Esophagus squamous epithelium (tissue), 5 donors: Measurements from ENCODE around the gene APLN. TPM values are rescaled to one million over a fixed set of nuclear protein-coding genes. Genes with fewer than 3 reads are reported as not detected.

Experiments used
- DNase-seq: peaks from one replicate; lab custom pipeline; 2025; lab: John Stamatoyannopoulos, UW
- H3K27ac ChIP-seq, 4 donors: fragments of 200-600 bp; sonication (generic); one replicate each; pipeline ENCODE4 v1.5.1; 2016 to 2019; ENCODE audit warnings: mild to moderate bottlenecking in 1 of 4
- H3K27me3 ChIP-seq, 4 donors: fragments of 200-600 bp; sonication (generic); 1 replicate in 3 of 4; 2 replicates in 1 of 4; pipeline versions ENCODE4 v1.5.1 to v1.6.0; 2017 to 2021; ENCODE audit warnings: antibody characterized with exemption in 1 of 4
- H3K36me3 ChIP-seq, 3 donors: fragments of 200-600 bp; sonication (generic); one replicate each; pipeline ENCODE4 v1.5.1; 2016 to 2019
- H3K4me1 ChIP-seq, 3 donors: fragments of 200-600 bp; sonication (generic); one replicate each; pipeline ENCODE4 v1.5.1; 2017 to 2019
- H3K4me3 ChIP-seq, 4 donors: fragments of 200-600 bp; sonication (generic); 1 replicate in 3 of 4; 2 replicates in 1 of 4; pipeline ENCODE4 v1.5.1; 2016 to 2019; ENCODE audit warnings: mild to moderate bottlenecking in 2 of 4, moderate library complexity in 1 of 4
- H3K9me3 ChIP-seq, 3 donors: fragments of 200-600 bp; sonication (generic); one replicate each; pipeline ENCODE4 v1.5.1; 2016 to 2019
- POLR2A ChIP-seq, 4 donors: fragments of 450-650 bp; IDR thresholded peaks; one replicate each; pipeline ENCODE4 v1.6.1; 2017; ENCODE audit warnings: antibody characterized with exemption in 4 of 4, mild to moderate bottlenecking in 4 of 4, moderate library complexity in 3 of 4
- WGBS, 2 donors: methylation state at CpG; one replicate each; pipeline ENCODE4 v1.1.5; 2018; 5-methylcytosine and 5-hydroxymethylcytosine counted together
- intact Hi-C: fragments of 100-400 bp; cut with DNase I; formaldehyde crosslinking; loops from one replicate; pipeline ENCODE4 v1.15.0; 2022
- total RNA-seq, 4 donors: library from RNA; depleted of rRNA; stranded (reverse); fragments of >200 nt; gene quantifications; one replicate each; pipeline ENCODE4 v1.1.0, GENCODE V29; 2016
- TF ChIP-seq, protein P1 (sequence below), 6 experiments: fragments of 450-650 bp in 4 of 6; fragments of 200-600 bp in 2 of 6; sonication (generic) in 2 of 6; IDR thresholded peaks; one replicate each; pipeline ENCODE4 v1.5.1; 2016 to 2019; ENCODE audit warnings: antibody characterized with exemption in 6 of 6, mild to moderate bottlenecking in 4 of 6, moderate library complexity in 4 of 6
- donor health status: DM: yes; HTN: yes; CAD: no.

APLN gene
- total RNA-seq, 4 donors from 2014 or later: 0.09 to 0.53 (median 0.44) TPM

DNA sequence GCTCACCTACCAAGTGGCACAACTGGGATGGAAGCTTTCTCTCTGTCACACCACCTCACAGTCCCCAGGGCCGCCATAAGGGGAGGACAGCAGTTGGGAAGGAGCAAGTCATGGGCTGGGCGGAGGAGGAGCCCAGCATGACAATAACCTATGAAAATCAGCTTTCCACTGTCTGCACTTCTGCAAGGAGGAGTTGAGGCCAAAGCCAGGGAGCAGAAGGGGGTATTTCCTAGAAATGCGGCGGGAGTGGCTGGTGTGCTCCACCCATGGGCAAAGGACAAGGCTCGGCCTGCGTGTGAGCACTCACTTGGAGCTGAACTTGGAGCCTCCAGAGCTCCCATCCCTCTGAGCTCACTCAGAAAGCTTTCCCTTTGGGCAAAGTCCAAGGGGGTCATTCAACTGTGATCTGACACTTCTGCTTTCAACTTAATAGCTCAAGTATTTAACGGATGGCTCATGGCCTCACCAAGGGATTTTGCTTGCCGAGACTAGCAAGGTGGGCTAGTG lies 18.5 kb downstream of the APLN start:
- no peak overlapping the region for H3K4me3 ChIP-seq
- H3K4me1 ChIP-seq: peaks cover 0 to 30% (median 4%) of the 10 kb centered on the region in 3 donors
- no peaks in the 10 kb centered on the region for H3K36me3 ChIP-seq
- no peak for TF ChIP-seq POLR2A (IDR thresholded peaks at IDR 0.05)
- TF ChIP-seq, protein P1, sequence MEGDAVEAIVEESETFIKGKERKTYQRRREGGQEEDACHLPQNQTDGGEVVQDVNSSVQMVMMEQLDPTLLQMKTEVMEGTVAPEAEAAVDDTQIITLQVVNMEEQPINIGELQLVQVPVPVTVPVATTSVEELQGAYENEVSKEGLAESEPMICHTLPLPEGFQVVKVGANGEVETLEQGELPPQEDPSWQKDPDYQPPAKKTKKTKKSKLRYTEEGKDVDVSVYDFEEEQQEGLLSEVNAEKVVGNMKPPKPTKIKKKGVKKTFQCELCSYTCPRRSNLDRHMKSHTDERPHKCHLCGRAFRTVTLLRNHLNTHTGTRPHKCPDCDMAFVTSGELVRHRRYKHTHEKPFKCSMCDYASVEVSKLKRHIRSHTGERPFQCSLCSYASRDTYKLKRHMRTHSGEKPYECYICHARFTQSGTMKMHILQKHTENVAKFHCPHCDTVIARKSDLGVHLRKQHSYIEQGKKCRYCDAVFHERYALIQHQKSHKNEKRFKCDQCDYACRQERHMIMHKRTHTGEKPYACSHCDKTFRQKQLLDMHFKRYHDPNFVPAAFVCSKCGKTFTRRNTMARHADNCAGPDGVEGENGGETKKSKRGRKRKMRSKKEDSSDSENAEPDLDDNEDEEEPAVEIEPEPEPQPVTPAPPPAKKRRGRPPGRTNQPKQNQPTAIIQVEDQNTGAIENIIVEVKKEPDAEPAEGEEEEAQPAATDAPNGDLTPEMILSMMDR (IDR thresholded peaks at IDR 0.05): no peak
- no peak for DNase-seq
- H3K27ac ChIP-seq: peak overlapping the region in 1 of 4 donors; percentile 13
- intact Hi-C loops: no loop called here
- peaks cover 0 to 3% (median 0%) of the 10 kb centered on the region in 4 donors for H3K27me3 ChIP-seq
- no peaks in the 10 kb centered on the region for H3K9me3 ChIP-seq
- WGBS, 2 donors: 32 to 83% methylated on average over 1 to 4 of the region's 8 CpGs

DNA sequence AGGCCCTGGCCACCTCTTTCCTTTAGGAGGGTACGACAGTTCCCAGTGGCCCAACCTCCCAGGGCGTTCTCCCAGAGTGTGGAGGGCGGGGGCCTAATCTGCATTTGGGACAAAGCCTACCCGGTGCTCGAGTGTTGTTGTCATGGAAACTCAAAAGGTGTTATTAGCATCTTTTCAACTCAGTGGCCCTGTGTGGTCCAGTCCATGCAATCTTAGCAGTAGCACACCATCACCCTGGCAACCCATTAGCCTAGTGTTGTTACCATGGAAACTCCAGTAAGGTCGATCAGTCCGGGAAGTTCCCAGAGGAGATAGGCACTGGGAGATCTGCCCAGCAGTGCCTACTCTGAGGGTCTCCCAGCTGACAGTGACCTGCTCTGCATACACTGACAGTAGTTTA lies 20.2 kb downstream of the APLN start:
- no peaks in the 10 kb centered on the region for H3K9me3 ChIP-seq
- DNase-seq: no peak
- no peak overlapping the region for H3K4me3 ChIP-seq
- no peak overlapping the region for H3K27ac ChIP-seq
- peaks cover 0 to 30% (median 4%) of the 10 kb centered on the region in 3 donors for H3K4me1 ChIP-seq
- no peak for TF ChIP-seq POLR2A (IDR thresholded peaks at IDR 0.05)
- TF ChIP-seq, protein P1 (IDR thresholded peaks at IDR 0.05): no peak
- no peaks in the 10 kb centered on the region for H3K36me3 ChIP-seq
- WGBS, 2 donors: 69% methylated on average over 5 of the region's 7 CpGs; no CpG with 5 or more reads in 1 of the 2 donors
- peaks cover 0 to 3% (median 0%) of the 10 kb centered on the region in 4 donors for H3K27me3 ChIP-seq
- intact Hi-C loops: no loop called here

- H3K4me3 ChIP-seq: no peak overlapping the region
- H3K4me1 ChIP-seq: peaks cover 0 to 29% (median 4%) of the 10 kb centered on the region in 3 donors
- DNase-seq: no peak
- H3K36me3 ChIP-seq: no peaks in the 10 kb centered on the region
- 42 to 59% methylated on average over 5 of the region's 7 CpGs for WGBS, 2 donors
- TF ChIP-seq, protein P1 (IDR thresholded peaks at IDR 0.05): no peak
- TF ChIP-seq POLR2A (IDR thresholded peaks at IDR 0.05): no peak
- H3K27ac ChIP-seq: peak overlapping the region in 1 of 4 donors; percentile 2
- no peaks in the 10 kb centered on the region for H3K9me3 ChIP-seq
- intact Hi-C loops: no loop called here
- peaks cover 0 to 3% (median 0%) of the 10 kb centered on the region in 4 donors for H3K27me3 ChIP-seq
Measured at GRCh38 chrX:129632443-129632842, 22.3 kb downstream of the APLN start.

DNA sequence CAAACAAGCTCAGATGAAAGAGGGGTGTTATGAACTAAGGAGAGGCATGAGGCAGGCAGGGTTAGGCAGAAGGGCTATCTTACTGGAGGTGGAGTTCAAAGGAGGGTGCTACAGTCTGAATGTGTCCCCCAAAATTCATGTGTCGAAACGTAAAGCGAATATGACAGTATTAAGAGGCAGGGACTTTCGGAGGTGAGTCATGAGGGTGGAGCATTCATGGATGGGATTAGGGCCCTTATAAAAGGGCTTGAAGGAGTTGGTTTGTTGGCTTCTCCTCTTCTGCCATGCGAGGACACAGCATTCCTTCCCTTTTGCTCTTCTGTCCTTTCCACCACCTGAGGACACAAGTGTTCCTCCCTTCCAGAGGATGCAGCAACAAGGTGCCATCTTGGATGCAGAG lies 22.9 kb downstream of the APLN start:
- no peaks in the 10 kb centered on the region for H3K36me3 ChIP-seq
- DNase-seq: no peak
- WGBS, 2 donors: 43 to 71% methylated on average over 5 of the region's 5 CpGs
- H3K4me1 ChIP-seq: peaks cover 0 to 23% (median 0%) of the 10 kb centered on the region in 3 donors
- H3K4me3 ChIP-seq: no peak overlapping the region
- no peak for TF ChIP-seq POLR2A (IDR thresholded peaks at IDR 0.05)
- H3K9me3 ChIP-seq: no peaks in the 10 kb centered on the region
- peak overlapping the region in 1 of 4 donors; percentile 2 for H3K27ac ChIP-seq
- intact Hi-C loops: no loop called here
- peaks cover 0 to 3% (median 0%) of the 10 kb centered on the region in 4 donors for H3K27me3 ChIP-seq

- DNase-seq: no peak
- Histone ChIP-seq H3K27ac (peak overlapping the region in 1 of 4 donors; percentile 3), H3K36me3 (no peaks in the 10 kb centered on the region), H3K4me1 (peaks cover 0 to 13% (median 0%) of the 10 kb centered on the region in 3 donors), H3K27me3 (no peaks in the 10 kb centered on the region), H3K4me3 (no peak overlapping the region), H3K9me3 (no peaks in the 10 kb centered on the region)
- WGBS, 2 donors: 74 to 81% methylated on average over 6 to 7 of the region's 7 CpGs
- TF ChIP-seq, protein P1 (IDR thresholded peaks at IDR 0.05): no peak
- no peak for TF ChIP-seq POLR2A (IDR thresholded peaks at IDR 0.05)
- intact Hi-C loops: no loop called here
Measured at GRCh38 chrX:129629837-129630236, 24.9 kb downstream of the APLN start.
